Osteoblast (primary cell): ENCODE measurements around the gene PKP1. TPM values are rescaled to one million over a fixed set of nuclear protein-coding genes. Genes with fewer than 3 reads are reported as not detected.

ENCODE experiments used
- DNase-seq: peaks from one replicate; pipeline ENCODE4 v3.0.0; 2011; ENCODE audit warnings: low spot score, mixed read lengths; ENCODE audit not compliant: insufficient read length; ENCODE audit errors: missing footprints
- H2AFZ ChIP-seq: 2 replicates; pipeline ENCODE4 v1.6.0; 2011; ENCODE audit warnings: mild to moderate bottlenecking, low read length
- H3K27ac ChIP-seq: 2 replicates; pipeline ENCODE4 v1.5.1; 2011; ENCODE audit warnings: mild to moderate bottlenecking, low read depth, low read length, moderate library complexity
- H3K27me3 ChIP-seq: 2 replicates; pipeline ENCODE4 v1.6.0; 2012; ENCODE audit warnings: mild to moderate bottlenecking, control low read depth, inconsistent platforms, low read length, moderate library complexity; ENCODE audit not compliant: insufficient read depth
- H3K36me3 ChIP-seq: 2 replicates; pipeline ENCODE4 v1.5.1; 2011; ENCODE audit warnings: mild to moderate bottlenecking, low read length, control low read depth, moderate library complexity; ENCODE audit not compliant: insufficient read depth
- H3K4me1 ChIP-seq: 2 replicates; pipeline ENCODE4 v1.5.1; 2011; ENCODE audit warnings: mild to moderate bottlenecking, low read length, control low read depth, moderate library complexity; ENCODE audit not compliant: insufficient read depth
- H3K4me2 ChIP-seq: 2 replicates; pipeline ENCODE4 v1.6.0; 2011; ENCODE audit warnings: mild to moderate bottlenecking, low read length; ENCODE audit not compliant: insufficient read depth
- H3K4me3 ChIP-seq: fragments of 200-600 bp; sonication (generic); 3 replicates; pipeline ENCODE4 v1.5.1; 2012; ENCODE audit warnings: mild to moderate bottlenecking, low read length, inconsistent platforms; ENCODE audit not compliant: insufficient read depth
- H3K79me2 ChIP-seq: 2 replicates; pipeline ENCODE4 v1.6.0; 2012; ENCODE audit warnings: mild to moderate bottlenecking, low read length, control low read depth, inconsistent platforms; ENCODE audit not compliant: insufficient read depth
- H3K9me3 ChIP-seq: 2 replicates; pipeline ENCODE4 v1.5.1; 2011; ENCODE audit warnings: low read depth, low read length, control low read depth
- H4K20me1 ChIP-seq: 2 replicates; pipeline ENCODE4 v1.6.0; 2012; ENCODE audit warnings: mild to moderate bottlenecking, low read length, control low read depth; ENCODE audit not compliant: insufficient read depth
- total RNA-seq: library from RNA; depleted of rRNA; stranded (reverse); fragments of >200 nt; gene quantifications from 2 replicates; pipeline ENCODE4 v1.2.3, GENCODE V29; 2012
- TF ChIP-seq, protein P1 (sequence below): IDR thresholded peaks from 2 replicates; pipeline ENCODE4 v1.5.1; 2011; ENCODE audit warnings: mild to moderate bottlenecking, low read depth, low read length, moderate library complexity; ENCODE audit errors: extremely low read depth

Gene PKP1
- total RNA-seq, 1 donor, result under 0.01 TPM

DNA sequence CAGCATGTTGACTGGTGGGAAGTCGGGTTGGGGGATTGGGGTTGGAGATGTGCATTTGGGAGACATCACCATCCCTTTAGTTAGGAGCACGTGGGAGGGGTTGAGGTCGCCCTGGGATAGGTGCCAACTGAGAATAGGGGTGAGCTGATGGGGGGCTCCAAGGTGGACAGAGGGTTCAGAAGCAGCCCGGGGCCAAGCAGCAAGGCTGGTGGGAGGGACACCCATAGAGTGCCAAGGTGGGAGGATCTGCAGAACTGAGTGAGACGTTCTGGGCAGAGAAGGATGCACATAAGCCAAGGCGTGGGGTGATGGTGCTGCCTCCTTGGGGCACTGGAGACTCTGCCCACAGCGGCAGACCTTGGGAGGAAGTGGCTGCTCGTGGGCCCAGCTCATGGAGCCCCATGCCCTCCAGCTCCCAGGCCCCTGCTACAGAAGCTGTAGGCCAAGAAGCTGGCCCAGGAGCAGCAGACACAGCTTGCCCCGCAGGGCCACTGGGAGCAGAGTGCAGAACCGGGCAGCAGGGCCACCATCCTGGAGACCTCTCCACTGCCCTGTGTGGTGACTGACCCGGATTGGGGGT lies 31.4 kb upstream of the PKP1 start:
- H3K4me3 ChIP-seq, result no peak overlapping the region
- TF ChIP-seq, protein P1, sequence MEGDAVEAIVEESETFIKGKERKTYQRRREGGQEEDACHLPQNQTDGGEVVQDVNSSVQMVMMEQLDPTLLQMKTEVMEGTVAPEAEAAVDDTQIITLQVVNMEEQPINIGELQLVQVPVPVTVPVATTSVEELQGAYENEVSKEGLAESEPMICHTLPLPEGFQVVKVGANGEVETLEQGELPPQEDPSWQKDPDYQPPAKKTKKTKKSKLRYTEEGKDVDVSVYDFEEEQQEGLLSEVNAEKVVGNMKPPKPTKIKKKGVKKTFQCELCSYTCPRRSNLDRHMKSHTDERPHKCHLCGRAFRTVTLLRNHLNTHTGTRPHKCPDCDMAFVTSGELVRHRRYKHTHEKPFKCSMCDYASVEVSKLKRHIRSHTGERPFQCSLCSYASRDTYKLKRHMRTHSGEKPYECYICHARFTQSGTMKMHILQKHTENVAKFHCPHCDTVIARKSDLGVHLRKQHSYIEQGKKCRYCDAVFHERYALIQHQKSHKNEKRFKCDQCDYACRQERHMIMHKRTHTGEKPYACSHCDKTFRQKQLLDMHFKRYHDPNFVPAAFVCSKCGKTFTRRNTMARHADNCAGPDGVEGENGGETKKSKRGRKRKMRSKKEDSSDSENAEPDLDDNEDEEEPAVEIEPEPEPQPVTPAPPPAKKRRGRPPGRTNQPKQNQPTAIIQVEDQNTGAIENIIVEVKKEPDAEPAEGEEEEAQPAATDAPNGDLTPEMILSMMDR, result no peak

DNA sequence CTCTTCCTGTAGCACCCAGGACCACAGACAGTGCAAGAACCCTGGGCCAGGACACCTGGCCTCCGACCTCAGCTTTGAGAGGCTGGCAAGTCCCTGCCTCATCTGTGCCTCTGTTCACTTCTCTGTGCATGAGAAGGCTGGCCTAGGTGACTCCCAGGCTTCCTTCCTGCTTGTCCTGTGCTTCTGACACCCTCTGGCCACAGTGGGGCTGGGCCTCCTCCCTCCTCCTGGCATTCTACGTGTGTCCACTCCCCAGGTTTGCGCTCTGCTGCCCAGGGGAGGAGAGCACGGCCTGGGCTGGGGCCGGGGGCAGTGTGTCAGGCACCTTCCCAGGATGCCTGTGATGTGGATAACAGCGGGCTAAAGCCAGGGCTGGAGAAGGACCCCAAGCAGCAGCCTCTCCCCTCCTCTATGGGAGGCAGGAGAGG lies 30.3 kb upstream of the PKP1 start:
- Histone ChIP-seq H3K4me1 (no peaks in the 10 kb centered on the region), H3K4me2 (no peak overlapping the region), H3K9me3 (no peaks in the 10 kb centered on the region), H3K36me3 (no peaks in the 10 kb centered on the region), H2AFZ (no peak overlapping the region), H3K79me2 (no peaks in the 10 kb centered on the region), H3K27ac (no peak overlapping the region), H3K27me3 (peaks cover 8% of the 10 kb centered on the region), H3K4me3 (no peak overlapping the region), H4K20me1 (no peaks in the 10 kb centered on the region)
- DNase-seq, result no peak
- TF ChIP-seq, protein P1, result no peak

More for the DNA sequence above, 31.4 kb upstream of the PKP1 start:
- Histone ChIP-seq H3K4me1 (no peaks in the 10 kb centered on the region), H3K36me3 (no peaks in the 10 kb centered on the region), H2AFZ (no peak overlapping the region), H3K79me2 (no peaks in the 10 kb centered on the region), H4K20me1 (no peaks in the 10 kb centered on the region), H3K9me3 (no peaks in the 10 kb centered on the region), H3K27ac (no peak overlapping the region), H3K4me2 (no peak overlapping the region), H3K27me3 (peaks cover 14% of the 10 kb centered on the region)
- no peak for DNase-seq

DNA sequence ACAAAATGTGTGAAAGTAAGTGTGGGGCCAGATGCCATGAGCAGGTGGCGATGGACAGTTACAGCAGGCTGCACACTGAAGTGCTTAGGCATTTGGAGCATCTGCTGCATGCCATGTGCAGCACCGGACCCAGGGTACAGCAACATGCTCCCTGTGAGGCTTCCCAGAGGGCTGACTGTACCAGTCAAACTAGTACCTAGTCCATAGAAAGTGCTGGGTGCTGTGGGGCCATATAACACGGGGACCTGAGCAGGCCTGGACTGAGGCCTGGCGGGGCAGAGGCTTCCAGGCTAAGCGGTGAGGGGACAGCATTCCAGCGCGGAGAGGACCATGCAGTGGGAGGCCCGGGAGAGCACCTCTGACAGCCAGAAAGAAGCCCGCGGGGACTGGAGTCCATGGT lies 29.9 kb upstream of the PKP1 start:
- Histone ChIP-seq H3K9me3 (no peaks in the 10 kb centered on the region), H3K4me2 (no peak overlapping the region), H3K79me2 (no peaks in the 10 kb centered on the region), H2AFZ (no peak overlapping the region), H3K36me3 (no peaks in the 10 kb centered on the region), H4K20me1 (no peaks in the 10 kb centered on the region), H3K27ac (no peak overlapping the region), H3K4me1 (no peaks in the 10 kb centered on the region), H3K27me3 (peaks cover 5% of the 10 kb centered on the region), H3K4me3 (no peak overlapping the region)
- DNase-seq, result no peak
- TF ChIP-seq, protein P1, result no peak

DNA sequence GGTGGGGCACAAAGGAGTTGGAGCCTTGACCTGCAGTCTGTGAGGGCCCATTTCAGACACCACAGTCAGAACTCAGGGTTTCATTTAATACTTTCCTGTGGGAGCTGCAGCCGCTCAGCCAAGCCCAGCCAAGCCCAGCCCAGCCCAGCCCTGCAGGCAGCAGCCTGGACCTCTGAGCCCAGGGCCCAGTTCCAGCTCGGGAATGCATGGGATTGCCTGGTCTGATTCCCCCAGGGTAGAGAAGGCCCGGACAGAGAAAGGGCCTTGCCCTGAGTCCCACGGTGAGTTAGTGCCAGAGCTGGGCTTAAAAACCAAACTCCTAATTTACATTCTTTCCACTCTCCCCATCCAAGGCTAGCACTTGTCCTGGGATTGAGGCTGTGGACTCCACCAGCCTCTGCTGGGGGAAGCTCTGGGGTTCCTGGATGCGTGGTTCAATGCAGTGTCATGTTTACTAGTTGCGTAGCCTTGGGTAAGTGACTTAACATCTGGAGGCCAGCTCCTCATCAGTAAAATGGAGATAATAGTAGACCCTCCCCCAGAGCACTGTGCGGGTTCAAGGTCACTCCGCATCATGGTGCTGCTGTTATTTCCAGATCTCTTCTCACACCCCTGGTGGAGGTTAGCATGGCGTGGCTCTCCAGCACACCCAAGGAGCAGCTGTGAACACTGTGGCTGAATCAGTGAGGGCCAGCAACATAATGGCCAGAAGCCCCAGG lies 29.2 kb upstream of the PKP1 start:
- Histone ChIP-seq H2AFZ (no peak overlapping the region), H4K20me1 (no peaks in the 10 kb centered on the region), H3K27me3 (no peaks in the 10 kb centered on the region), H3K4me2 (no peak overlapping the region), H3K79me2 (no peaks in the 10 kb centered on the region), H3K4me1 (no peaks in the 10 kb centered on the region), H3K4me3 (no peak overlapping the region), H3K36me3 (no peaks in the 10 kb centered on the region), H3K9me3 (no peaks in the 10 kb centered on the region), H3K27ac (no peak overlapping the region)
- no peak for DNase-seq
- TF ChIP-seq, protein P1, result no peak
